ENCODE results near the gene C11orf24.
"Not testable (repeated sequence)": the region's sequence is repeated elsewhere in the genome, so short reads cannot be mapped to it uniquely, and the experiment has no call there.

Gene C11orf24

GRCh38 chr11:68293708-68294107 lies 21.9 kb upstream of the C11orf24 start:
- no peak for DNase-seq (ENCODE audit: extremely low read depth, low read depth)
- TF ChIP-seq CTCF (IDR thresholded peaks at IDR 0.05; ENCODE audit: low read depth, low read length, missing control alignments) = no peak
- no peak overlapping the region for H3K4me3 ChIP-seq (replicated peaks; ENCODE audit: low read depth, low read length)

GRCh38 chr11:68289456-68289855 lies 17.7 kb upstream of the C11orf24 start:
- DNase-seq (ENCODE audit: extremely low read depth, low read depth) = no peak
- no peak overlapping the region for H3K4me3 ChIP-seq (replicated peaks; ENCODE audit: low read depth, low read length)
- TF ChIP-seq CTCF (IDR thresholded peaks at IDR 0.05; ENCODE audit: low read depth, low read length, missing control alignments) = no peak

GRCh38 chr11:68287419-68287818 lies 15.6 kb upstream of the C11orf24 start:
- DNase-seq (ENCODE audit: extremely low read depth, low read depth) = no peak
- no peak overlapping the region for H3K4me3 ChIP-seq (replicated peaks; ENCODE audit: low read depth, low read length)
- TF ChIP-seq CTCF (IDR thresholded peaks at IDR 0.05; ENCODE audit: low read depth, low read length, missing control alignments) = no peak

- not testable (repeated sequence) for H3K4me3 ChIP-seq (replicated peaks; ENCODE audit: low read depth, low read length); DNase-seq (ENCODE audit: extremely low read depth, low read depth)
Observed at GRCh38 chr11:68284588-68284987, 12.8 kb upstream of the C11orf24 start.

GRCh38 chr11:68282861-68283230 lies 11.1 kb upstream of the C11orf24 start:
- no peak for DNase-seq (ENCODE audit: extremely low read depth, low read depth)
- no peak overlapping the region for H3K4me3 ChIP-seq (replicated peaks; ENCODE audit: low read depth, low read length)
- no peak for TF ChIP-seq CTCF (IDR thresholded peaks at IDR 0.05; ENCODE audit: low read depth, low read length, missing control alignments)

GRCh38 chr11:68282141-68282860 lies 10.5 kb upstream of the C11orf24 start:
- DNase-seq (ENCODE audit: extremely low read depth, low read depth) = no peak
- no peak for TF ChIP-seq CTCF (IDR thresholded peaks at IDR 0.05; ENCODE audit: low read depth, low read length, missing control alignments)
- no peak overlapping the region for H3K4me3 ChIP-seq (replicated peaks; ENCODE audit: low read depth, low read length)

GRCh38 chr11:68279676-68280075 lies 7.9 kb upstream of the C11orf24 start:
- H3K4me3 ChIP-seq (replicated peaks; ENCODE audit: low read depth, low read length) = no peak overlapping the region
- no peak for DNase-seq (ENCODE audit: extremely low read depth, low read depth)
- TF ChIP-seq CTCF (IDR thresholded peaks at IDR 0.05; ENCODE audit: low read depth, low read length, missing control alignments) = no peak
